Measurements from ENCODE around the gene CROCC2. TPM values are rescaled to one million over a fixed set of nuclear protein-coding genes. Genes with fewer than 3 reads are reported as not detected.

Gene CROCC2
- total RNA-seq, 1 donor from 2014 or later = not detected

DNA sequence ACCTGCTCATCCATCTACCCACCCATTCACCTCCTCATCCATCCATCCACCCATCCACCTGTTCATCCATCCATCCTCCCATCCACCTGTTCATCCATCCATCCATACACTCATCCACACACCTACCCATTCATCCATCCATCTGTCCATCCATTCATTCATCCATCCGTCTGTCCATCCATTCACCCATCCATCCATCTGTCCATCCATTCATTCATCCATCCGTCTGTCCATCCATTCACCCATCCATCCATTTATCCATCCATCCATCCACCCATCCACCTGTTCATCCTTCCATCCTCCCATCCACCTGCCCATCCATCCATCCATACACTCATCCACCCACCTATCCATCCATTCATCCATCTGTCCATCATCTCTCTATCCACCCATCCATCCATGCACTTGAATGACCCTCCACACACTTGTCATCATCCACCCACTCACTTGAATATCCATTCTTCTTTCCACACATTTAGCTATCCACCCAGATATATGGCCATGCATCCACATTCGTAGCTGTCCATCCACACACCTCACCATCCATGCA lies 45.0 kb downstream of the CROCC2 start:
- Mint-ChIP-seq H3K27me3 (ENCODE audit: unreplicated experiment) (peaks cover 9% of the 10 kb centered on the region), H3K36me3 (ENCODE audit: low read depth, unreplicated experiment) (no peaks in the 10 kb centered on the region), H3K9me3 (ENCODE audit: unreplicated experiment) (no peaks in the 10 kb centered on the region), H3K27ac (ENCODE audit: unreplicated experiment) (no peak overlapping the region), H3K4me1 (ENCODE audit: unreplicated experiment) (no peaks in the 10 kb centered on the region), H3K4me3 (ENCODE audit: unreplicated experiment) (no peak overlapping the region)
- TF ChIP-seq, protein P1, sequence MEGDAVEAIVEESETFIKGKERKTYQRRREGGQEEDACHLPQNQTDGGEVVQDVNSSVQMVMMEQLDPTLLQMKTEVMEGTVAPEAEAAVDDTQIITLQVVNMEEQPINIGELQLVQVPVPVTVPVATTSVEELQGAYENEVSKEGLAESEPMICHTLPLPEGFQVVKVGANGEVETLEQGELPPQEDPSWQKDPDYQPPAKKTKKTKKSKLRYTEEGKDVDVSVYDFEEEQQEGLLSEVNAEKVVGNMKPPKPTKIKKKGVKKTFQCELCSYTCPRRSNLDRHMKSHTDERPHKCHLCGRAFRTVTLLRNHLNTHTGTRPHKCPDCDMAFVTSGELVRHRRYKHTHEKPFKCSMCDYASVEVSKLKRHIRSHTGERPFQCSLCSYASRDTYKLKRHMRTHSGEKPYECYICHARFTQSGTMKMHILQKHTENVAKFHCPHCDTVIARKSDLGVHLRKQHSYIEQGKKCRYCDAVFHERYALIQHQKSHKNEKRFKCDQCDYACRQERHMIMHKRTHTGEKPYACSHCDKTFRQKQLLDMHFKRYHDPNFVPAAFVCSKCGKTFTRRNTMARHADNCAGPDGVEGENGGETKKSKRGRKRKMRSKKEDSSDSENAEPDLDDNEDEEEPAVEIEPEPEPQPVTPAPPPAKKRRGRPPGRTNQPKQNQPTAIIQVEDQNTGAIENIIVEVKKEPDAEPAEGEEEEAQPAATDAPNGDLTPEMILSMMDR (IDR thresholded peaks at IDR 0.05; ENCODE audit: unreplicated experiment) = no peak
- DNase-seq (ENCODE audit: low spot score) = no peak

- no peak for DNase-seq (ENCODE audit: low spot score)
- Mint-ChIP-seq H3K27me3 (ENCODE audit: unreplicated experiment) (peaks cover 13% of the 10 kb centered on the region), H3K36me3 (ENCODE audit: low read depth, unreplicated experiment) (no peaks in the 10 kb centered on the region)
Observed at GRCh38 chr2:240952496-240953246, 46.5 kb downstream of the CROCC2 start.

GRCh38 chr2:240953426-240954410 lies 47.6 kb downstream of the CROCC2 start:
- H3K36me3 Mint-ChIP-seq (ENCODE audit: low read depth, unreplicated experiment) = no peaks in the 10 kb centered on the region
- H3K4me1 Mint-ChIP-seq (ENCODE audit: unreplicated experiment) = no peaks in the 10 kb centered on the region
- no peaks in the 10 kb centered on the region for H3K9me3 Mint-ChIP-seq (ENCODE audit: unreplicated experiment)
- no peak overlapping the region for H3K4me3 Mint-ChIP-seq (ENCODE audit: unreplicated experiment)
- no peak for DNase-seq (ENCODE audit: low spot score)
- H3K27me3 Mint-ChIP-seq (ENCODE audit: unreplicated experiment) = peaks cover 8% of the 10 kb centered on the region
- no peak overlapping the region for H3K27ac Mint-ChIP-seq (ENCODE audit: unreplicated experiment)
- TF ChIP-seq, protein P1 (IDR thresholded peaks at IDR 0.05; ENCODE audit: unreplicated experiment) = no peak

More at GRCh38 chr2:240952496-240953246, 46.5 kb downstream of the CROCC2 start:
- no peaks in the 10 kb centered on the region for H3K4me1 Mint-ChIP-seq (ENCODE audit: unreplicated experiment)
- H3K9me3 Mint-ChIP-seq (ENCODE audit: unreplicated experiment) = no peaks in the 10 kb centered on the region
- TF ChIP-seq, protein P1 (IDR thresholded peaks at IDR 0.05; ENCODE audit: unreplicated experiment) = no peak
- no peak overlapping the region for H3K4me3 Mint-ChIP-seq (ENCODE audit: unreplicated experiment)
- no peak overlapping the region for H3K27ac Mint-ChIP-seq (ENCODE audit: unreplicated experiment)

DNA sequence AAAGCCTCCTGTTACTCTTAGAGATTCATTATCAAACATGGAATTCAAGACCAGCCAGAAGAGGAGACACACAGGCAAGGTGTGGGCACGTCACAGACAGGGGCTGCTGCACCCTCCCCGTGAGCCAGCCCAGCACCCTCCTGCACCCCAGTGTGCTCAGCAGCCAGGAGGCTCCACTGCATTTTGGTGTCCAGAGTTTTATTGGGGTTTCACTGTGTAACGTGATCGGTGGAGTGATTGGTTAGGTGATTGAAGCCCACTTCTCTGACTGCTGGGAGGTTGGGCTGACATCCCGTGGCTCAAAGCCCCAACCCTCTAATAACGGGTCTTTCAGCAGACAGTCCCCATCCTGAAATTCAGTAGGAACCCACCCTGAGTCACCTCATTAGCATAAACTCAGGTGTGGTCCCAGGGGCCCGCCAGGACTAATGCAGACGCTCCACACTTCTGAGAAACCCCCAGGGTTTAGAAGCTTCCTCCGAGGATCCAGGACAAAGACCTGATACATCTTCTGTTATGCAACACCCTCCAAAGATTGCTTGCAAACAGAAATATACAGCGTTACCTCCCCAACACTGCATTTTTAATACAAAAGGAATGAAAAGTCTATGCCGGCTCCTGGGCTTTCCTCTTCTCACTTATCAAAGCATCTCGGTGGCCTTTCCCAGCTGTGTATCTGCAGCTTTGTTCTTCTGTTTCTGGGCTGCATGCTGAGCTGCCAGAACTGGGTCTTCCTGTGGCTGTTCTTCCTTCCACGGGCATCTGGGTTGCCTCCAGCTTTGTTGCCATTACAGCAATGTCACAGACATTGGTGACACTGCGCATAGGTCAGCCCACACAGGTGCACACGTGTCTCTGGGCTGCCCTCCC lies 48.5 kb downstream of the CROCC2 start:
- no peaks in the 10 kb centered on the region for H3K9me3 Mint-ChIP-seq (ENCODE audit: unreplicated experiment)
- DNase-seq (ENCODE audit: low spot score) = no peak

More for the DNA sequence above, 48.5 kb downstream of the CROCC2 start:
- no peak overlapping the region for H3K27ac Mint-ChIP-seq (ENCODE audit: unreplicated experiment)
- no peak overlapping the region for H3K4me3 Mint-ChIP-seq (ENCODE audit: unreplicated experiment)
- no peaks in the 10 kb centered on the region for H3K4me1 Mint-ChIP-seq (ENCODE audit: unreplicated experiment)
- peaks cover 8% of the 10 kb centered on the region for H3K27me3 Mint-ChIP-seq (ENCODE audit: unreplicated experiment)
- TF ChIP-seq, protein P1 (IDR thresholded peaks at IDR 0.05; ENCODE audit: unreplicated experiment) = no peak
- no peaks in the 10 kb centered on the region for H3K36me3 Mint-ChIP-seq (ENCODE audit: low read depth, unreplicated experiment)
